Mesodermal cell (in vitro differentiated cells): ENCODE measurements around the gene GHR.

Experiments
- H3K27ac ChIP-seq: 2 replicates; pipeline ENCODE4 v1.7.0; 2013; ENCODE audit warnings: mild to moderate bottlenecking, low read depth, low read length, moderate library complexity; ENCODE audit not compliant: severe bottlenecking
- H3K36me3 ChIP-seq: 2 replicates; pipeline ENCODE4 v1.7.1; 2013; ENCODE audit warnings: mild to moderate bottlenecking, low read length, moderate library complexity; ENCODE audit not compliant: control insufficient read depth, insufficient read depth
- H3K4me1 ChIP-seq: one replicate; pipeline ENCODE4 v1.7.1; 2013; ENCODE audit warnings: mild to moderate bottlenecking, low read length; ENCODE audit not compliant: insufficient read depth, control insufficient read depth, poor library complexity, severe bottlenecking
- H3K4me3 ChIP-seq: 2 replicates; pipeline ENCODE4 v1.7.0; 2013; ENCODE audit warnings: low read length, control low read depth, mild to moderate bottlenecking; ENCODE audit not compliant: insufficient read depth, poor library complexity, severe bottlenecking; ENCODE audit errors: extremely low read depth
- H3K9me3 ChIP-seq: 2 replicates; pipeline ENCODE4 v1.7.1; 2013; ENCODE audit warnings: mild to moderate bottlenecking, low read length, moderate library complexity; ENCODE audit not compliant: control insufficient read depth
- WGBS, 2 experiments: methylation state at CpG; one replicate each; pipeline ENCODE4 v1.1.5; 2013; ENCODE audit warnings: missing lambda C conversion rate in 2 of 2; ENCODE audit not compliant: insufficient coverage in 2 of 2; 5-methylcytosine and 5-hydroxymethylcytosine counted together

Gene GHR

DNA sequence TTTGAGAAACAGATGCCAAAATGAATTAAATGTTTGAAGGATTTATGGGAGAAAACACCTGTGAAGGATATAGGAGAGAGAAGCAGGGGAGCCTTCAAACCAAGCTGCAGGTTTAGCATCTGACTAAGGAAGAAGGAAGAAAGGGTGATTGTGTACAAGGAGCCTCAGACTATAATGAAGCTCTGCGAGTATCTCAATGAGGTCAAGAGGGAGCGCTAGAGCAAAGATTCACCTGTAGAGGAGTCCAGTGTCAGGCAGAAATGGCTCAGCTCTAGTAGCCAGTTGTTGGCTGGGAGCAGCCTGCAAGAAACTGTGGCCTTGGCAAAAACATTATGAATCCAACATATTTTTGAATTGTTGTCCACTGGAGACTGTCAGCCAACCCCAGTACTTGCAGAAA, 20.0 kb upstream of the GHR start:
- no peaks in the 10 kb centered on the region for H3K9me3 ChIP-seq
- no peaks in the 10 kb centered on the region for H3K4me1 ChIP-seq
- WGBS, 2 experiments: 75 to 93% methylated on average over 2 of the region's 2 CpGs
- H3K36me3 ChIP-seq: no peaks in the 10 kb centered on the region
- H3K4me3 ChIP-seq: no peak overlapping the region
- H3K27ac ChIP-seq: no peak overlapping the region

DNA sequence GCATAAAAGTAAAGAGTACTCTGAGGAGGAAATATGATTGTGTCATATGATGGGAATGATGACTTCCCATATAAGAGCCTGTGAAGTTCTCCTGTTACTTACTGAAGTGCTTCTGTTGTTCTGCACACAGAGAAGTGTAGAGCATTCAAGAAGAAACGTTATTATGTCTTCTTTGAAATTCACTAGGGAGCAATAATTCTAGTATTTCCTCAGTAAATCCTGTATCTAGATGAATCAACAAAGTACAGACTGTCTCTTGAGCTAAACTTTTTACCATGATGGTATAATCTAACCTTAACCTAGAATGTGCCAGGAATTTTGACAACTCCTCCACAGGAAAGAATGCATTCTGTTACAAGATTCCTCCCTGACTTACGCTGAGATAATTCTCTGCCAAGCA, 18.9 kb upstream of the GHR start:
- no peaks in the 10 kb centered on the region for H3K4me1 ChIP-seq
- H3K4me3 ChIP-seq: no peak overlapping the region
- no peaks in the 10 kb centered on the region for H3K9me3 ChIP-seq
- no peaks in the 10 kb centered on the region for H3K36me3 ChIP-seq
- no CpG with 5 or more reads among the region's 2 CpGs for WGBS, 2 experiments
- no peak overlapping the region for H3K27ac ChIP-seq

DNA sequence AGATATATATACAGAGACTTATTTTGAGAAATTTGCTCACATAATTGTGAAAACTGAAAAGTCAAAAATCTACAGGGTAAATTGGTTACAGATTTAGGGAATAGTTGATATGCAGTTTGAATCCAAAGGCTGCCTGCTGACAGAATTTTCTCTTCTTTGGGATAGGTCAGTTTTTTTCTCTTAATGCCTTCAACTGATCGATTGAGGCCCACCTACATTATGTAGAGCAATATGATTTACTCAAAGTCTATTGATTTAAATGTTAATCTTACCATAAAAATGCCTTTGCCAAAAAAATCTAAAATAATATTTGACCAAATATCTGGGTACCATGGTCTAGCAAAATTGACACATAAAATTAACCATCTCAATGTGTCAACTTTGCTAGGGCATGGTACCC, 3.9 kb upstream of the GHR start:
- peaks cover 7% of the 10 kb centered on the region for H3K4me1 ChIP-seq
- H3K27ac ChIP-seq: no peak overlapping the region
- WGBS, 2 experiments: no CpG with 5 or more reads among the region's 1 CpG
- no peaks in the 10 kb centered on the region for H3K9me3 ChIP-seq
- no peak overlapping the region for H3K4me3 ChIP-seq
- H3K36me3 ChIP-seq: no peaks in the 10 kb centered on the region

DNA sequence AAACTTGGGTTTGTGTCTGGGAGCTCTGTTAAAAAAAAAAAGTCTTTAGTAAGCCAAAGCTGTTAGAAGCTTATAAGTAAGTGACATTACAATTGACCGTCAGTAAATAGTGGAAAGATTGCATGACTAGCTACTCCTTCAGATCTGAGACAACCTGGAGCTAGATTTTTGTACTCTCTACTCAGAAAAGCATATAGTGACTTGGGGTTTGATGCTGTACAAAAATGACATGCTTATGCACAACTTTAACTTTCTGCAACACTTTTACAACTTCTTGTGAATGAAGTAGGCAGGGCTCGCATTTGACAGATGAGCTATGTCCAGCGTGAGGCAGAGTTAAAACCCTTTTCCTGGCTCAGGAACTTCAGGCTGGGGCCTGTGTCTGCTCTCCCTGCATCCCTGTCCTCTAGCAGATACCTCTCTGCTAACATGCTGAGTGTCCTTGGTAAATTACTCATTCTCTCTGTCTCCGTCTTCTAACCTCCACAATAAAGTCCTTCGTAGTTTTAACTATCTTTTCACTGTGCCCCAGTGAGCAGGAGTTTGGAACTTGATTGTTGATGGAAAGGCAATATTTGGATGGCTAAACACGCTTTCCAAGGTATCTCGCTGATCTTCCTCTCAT, 471 bp upstream of the GHR start:
- Histone ChIP-seq H3K36me3 (no peaks in the 10 kb centered on the region), H3K4me1 (peaks cover 7% of the 10 kb centered on the region), H3K9me3 (peaks cover under 1% of the 10 kb centered on the region), H3K27ac (peak overlapping the region; percentile 64), H3K4me3 (peak overlapping the region; percentile 53)
- WGBS, 2 experiments: 33 to 35% methylated on average over 4 to 5 of the region's 7 CpGs

DNA sequence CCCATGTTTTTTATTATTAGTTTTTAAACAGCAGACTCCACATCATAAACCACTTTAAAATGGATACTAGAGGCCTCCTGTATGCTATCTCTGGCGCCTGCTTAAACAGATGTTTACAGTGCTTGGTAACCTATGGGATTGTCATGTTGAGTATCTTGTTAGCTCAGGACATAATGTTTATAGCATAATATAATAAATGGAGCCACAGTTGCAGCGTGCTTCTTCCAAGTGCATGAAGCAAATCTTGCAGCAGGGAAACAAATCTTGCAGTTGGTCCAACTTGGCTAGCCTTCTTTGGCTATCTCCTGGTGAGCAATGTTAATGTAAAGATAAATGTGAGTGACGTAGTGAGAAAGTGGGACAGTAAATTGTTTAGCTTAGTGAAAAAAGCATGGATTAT, 2.8 kb downstream of the GHR start:
- 83 to 94% methylated on average over 1 to 2 of the region's 3 CpGs for WGBS, 2 experiments
- H3K9me3 ChIP-seq: peaks cover 3% of the 10 kb centered on the region
- no peak overlapping the region for H3K4me3 ChIP-seq
- no peaks in the 10 kb centered on the region for H3K36me3 ChIP-seq
- H3K27ac ChIP-seq: no peak overlapping the region
- peaks cover 7% of the 10 kb centered on the region for H3K4me1 ChIP-seq

DNA sequence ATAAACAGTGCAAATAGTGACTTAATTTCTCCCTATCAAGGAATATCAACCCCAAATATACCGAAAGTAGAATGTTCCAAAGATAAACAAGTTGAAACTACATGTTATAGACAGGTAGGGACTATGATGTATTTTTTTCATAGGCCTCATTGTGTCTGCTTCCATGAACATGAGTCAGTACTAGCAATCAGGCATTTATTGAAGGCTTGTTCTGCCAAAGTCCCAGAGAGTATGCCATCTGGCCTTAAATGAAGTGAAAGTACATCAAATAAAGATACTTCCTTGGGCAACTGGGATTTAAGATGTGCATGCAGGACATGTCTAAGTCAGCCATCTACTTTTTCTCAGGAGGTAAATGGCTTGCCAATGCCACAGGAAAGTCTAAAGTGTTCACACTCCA, 6.5 kb downstream of the GHR start:
- H3K4me3 ChIP-seq: no peak overlapping the region
- no peak overlapping the region for H3K27ac ChIP-seq
- H3K9me3 ChIP-seq: peaks cover 3% of the 10 kb centered on the region
- no CpG with 5 or more reads among the region's 1 CpG for WGBS, 2 experiments
- no peaks in the 10 kb centered on the region for H3K4me1 ChIP-seq
- H3K36me3 ChIP-seq: no peaks in the 10 kb centered on the region

DNA sequence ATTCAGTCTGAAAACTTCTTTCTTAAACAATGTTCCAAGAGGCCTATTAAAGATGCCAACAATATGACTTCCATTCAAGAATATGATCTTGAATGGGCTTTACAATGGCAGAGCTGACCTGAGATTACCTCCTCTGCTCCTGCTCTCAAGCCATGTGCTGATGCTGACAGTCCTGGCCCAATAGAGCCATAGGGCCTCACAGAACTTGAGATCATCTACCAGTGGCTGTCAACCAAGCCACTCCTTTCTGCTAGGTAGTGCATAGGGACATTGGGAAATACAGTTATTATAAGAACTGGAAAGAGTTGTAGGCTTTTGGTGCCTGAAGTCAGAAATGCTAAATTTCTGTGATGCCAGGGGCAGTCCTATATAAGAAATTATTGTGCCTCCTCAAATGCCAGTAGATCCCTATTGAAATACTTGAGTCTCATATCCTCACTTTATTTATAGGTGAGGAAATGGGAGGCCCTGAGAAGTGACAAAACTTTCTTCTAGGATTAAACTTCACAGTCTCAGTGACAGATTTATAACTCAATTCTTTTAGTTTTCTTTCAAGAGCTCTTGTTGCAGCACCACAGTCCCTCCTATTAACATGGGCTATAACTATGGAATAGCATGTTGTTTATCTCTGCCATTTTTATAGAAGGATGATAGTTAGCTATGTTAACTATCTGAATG, 10.9 kb downstream of the GHR start:
- Histone ChIP-seq H3K27ac (no peak overlapping the region), H3K4me3 (no peak overlapping the region), H3K36me3 (no peaks in the 10 kb centered on the region), H3K4me1 (no peaks in the 10 kb centered on the region), H3K9me3 (no peaks in the 10 kb centered on the region)

DNA sequence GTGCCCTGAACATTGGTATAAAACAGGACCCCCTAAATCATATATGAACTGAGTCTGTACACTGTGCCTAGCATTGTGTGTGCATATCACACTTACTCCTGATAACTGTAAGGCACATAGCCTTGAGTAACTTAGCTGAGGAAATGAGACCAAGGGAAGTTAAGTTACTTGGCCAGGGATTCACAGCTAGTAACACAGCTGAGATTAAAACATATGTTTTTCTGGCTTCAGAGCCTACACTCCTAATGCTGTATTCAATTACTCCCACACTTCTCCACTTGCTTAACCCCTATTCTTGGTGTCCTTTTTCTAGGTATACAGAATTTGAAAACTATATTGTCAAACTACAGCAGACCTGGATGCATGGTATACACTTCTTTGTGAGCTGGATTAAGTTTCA, 12.8 kb downstream of the GHR start:
- no peaks in the 10 kb centered on the region for H3K36me3 ChIP-seq
- no peaks in the 10 kb centered on the region for H3K9me3 ChIP-seq
- no peaks in the 10 kb centered on the region for H3K4me1 ChIP-seq
- no peak overlapping the region for H3K27ac ChIP-seq
- H3K4me3 ChIP-seq: no peak overlapping the region

DNA sequence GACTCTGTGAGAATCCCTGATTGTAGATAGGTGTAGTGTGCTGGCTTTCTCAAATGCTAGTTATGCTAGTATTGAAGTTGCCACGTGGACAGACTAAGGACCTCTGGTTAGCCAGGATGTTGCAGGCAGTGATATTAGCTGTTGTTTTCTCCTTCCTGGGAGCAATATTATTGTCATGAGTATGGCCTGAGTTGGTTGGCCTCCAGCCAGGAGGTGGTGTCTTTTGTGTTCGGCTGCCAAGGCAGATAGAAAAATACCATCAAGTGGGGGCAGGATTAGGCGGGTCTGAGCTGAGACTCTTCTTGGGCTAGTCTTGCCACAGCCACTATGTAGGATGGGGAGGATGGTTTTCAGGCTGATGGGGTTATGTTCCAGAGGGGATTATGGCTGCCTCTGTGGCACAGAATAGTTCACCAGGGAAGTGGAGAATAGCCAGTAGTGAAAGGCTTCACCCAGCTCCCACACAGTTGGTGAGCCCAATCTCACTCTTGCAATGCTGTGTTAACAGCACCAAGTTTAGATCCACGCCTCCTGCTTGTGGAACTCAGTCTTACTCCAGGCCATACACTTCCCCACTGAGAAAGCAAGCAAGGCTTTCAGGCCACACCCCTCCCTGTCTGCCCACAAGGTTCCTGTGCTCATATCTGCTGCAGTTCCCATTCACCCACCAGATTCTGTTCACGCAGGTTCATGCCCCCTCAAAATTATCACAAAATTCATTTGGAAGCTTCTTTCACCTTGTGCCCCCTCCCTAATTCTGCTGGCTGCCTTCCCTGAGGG, 31.2 kb downstream of the GHR start:
- no peaks in the 10 kb centered on the region for H3K4me1 ChIP-seq
- WGBS, 2 experiments: 92 to 98% methylated on average over 4 to 5 of the region's 5 CpGs
- no peaks in the 10 kb centered on the region for H3K9me3 ChIP-seq
- H3K36me3 ChIP-seq: no peaks in the 10 kb centered on the region
- no peak overlapping the region for H3K27ac ChIP-seq
- H3K4me3 ChIP-seq: no peak overlapping the region

DNA sequence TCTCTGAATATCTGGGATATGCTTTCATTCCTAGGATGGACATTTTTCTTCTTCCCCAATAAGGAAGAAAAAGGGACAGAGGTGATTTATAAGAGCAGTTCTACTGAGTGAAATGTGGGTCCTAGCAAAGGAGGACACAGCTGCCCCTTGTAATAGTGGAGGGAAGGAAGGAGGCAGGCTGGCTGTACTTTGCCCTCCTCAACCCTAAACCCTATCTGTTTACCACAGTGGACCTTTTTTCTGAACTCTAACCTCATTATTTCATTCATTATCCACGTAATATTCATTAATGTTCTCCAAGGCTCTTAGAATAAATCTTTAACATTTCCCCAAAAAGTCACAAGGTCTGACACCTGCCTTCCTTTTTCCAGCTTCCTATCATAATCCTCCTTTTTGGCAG, 37.8 kb downstream of the GHR start:
- no peaks in the 10 kb centered on the region for H3K36me3 ChIP-seq
- no peaks in the 10 kb centered on the region for H3K9me3 ChIP-seq
- H3K4me1 ChIP-seq: no peaks in the 10 kb centered on the region
- no peak overlapping the region for H3K27ac ChIP-seq
- 71 to 88% methylated on average over 1 of the region's 1 CpG for WGBS, 2 experiments
- H3K4me3 ChIP-seq: no peak overlapping the region

DNA sequence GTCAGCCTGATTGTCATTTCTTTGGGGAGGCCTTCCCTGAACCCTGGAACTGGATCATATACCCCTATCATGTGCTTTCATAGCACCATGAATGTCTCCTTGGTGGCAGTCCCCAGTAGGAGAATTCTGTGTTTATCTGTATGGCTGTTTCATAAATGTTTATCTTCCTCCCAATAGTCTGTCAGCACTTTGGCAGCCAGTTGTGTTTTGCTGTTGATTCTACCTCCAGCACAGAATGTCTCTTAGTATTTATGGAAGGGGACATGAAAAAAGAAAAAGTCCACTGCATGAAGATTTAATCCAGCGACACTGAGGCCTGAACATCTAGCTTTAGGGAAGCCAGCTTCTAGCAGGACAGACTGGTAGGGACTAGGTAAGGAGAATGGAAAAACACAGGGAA, 38.3 kb downstream of the GHR start:
- WGBS, 2 experiments: 100% methylated on average over 1 of the region's 1 CpG
- H3K9me3 ChIP-seq: no peaks in the 10 kb centered on the region
- H3K4me3 ChIP-seq: no peak overlapping the region
- H3K36me3 ChIP-seq: no peaks in the 10 kb centered on the region
- H3K27ac ChIP-seq: no peak overlapping the region
- H3K4me1 ChIP-seq: no peaks in the 10 kb centered on the region
